Measurements from ENCODE around the gene MTA3.
"Not testable (repeated sequence)": the region's sequence is repeated elsewhere in the genome, so short reads cannot be mapped to it uniquely, and the experiment has no call there.

MTA3 gene

GRCh38 chr2:42568401-42569115, at the start of gene MTA3:
MTA3 (plus strand) TSS chr2:42568632; CDS start chr2:42568746, 114 bp downstream.
- no peak for DNase-seq (ENCODE audit: low read depth, low spot score)

- DNase-seq (ENCODE audit: low read depth, low spot score) = no peak
These were observed 48.8 kb upstream of the MTA3 start for GRCh38 chr2:42519624-42520023.

- DNase-seq (ENCODE audit: low read depth, low spot score) = no peak
These were observed 46.4 kb upstream of the MTA3 start for GRCh38 chr2:42522035-42522434.

- no peak for DNase-seq (ENCODE audit: low read depth, low spot score)
These were observed 45.1 kb upstream of the MTA3 start for GRCh38 chr2:42523341-42523740.

DNA sequence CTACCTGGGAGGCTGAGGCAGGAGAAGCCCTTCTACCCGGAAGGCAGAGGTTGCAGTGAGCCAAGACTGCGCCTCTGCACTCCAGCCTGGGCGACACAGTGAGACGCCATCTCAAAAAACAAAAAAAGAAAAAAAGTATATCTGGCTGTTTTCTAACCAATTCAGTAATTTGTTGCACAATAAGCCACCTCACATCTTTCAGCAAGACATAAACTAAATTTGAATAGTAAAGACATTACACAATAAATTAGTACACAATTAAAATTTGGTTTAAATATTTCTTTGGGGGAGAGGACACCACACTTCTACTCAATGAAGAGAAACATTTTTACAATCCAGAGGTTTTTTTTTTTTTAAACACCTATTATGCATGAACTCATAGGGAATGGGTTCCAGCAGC, 36.0 kb upstream of the MTA3 start:
- no peak for DNase-seq (ENCODE audit: low read depth, low spot score)

DNA sequence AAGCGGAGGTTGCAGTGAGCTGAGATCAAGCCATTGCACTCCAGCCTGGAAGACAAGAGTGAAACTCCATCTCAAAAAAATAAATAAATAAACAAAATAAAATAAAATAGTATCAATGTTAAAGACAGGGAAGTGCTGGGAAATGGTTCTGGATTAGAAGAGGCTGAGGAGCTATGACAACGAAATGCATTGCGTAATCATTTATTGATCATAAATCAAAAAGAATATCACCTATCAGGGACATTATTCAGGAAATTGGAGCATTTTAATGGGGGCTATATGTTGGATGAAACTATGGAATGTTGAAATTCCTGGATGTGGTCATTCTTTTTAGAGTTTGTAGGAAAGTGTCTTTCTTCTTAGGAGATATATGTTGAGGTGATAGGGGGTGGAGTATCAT, 30.9 kb upstream of the MTA3 start:
- DNase-seq (ENCODE audit: low read depth, low spot score) = no peak

DNA sequence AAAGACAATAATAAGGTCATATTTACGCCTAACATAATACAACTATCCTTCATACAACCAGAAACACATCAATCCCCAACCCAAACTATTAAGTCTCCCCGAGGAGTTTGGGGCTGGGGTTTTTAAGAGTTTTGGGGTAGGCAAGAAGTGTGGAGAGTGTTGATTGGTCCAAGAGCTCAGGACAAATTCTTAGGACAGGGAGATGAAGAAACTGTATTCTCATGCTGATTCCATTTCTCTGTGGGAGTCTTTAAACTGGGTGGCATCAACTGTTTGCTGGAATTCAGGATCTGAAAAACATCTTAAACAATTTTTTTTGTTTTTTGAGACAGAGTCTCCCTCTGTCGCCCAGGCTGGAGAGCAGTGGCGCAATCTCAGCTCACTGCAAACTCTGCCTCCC, 25.6 kb upstream of the MTA3 start:
- DNase-seq (ENCODE audit: low read depth, low spot score) = no peak

GRCh38 chr2:42545023-42545721, 23.3 kb upstream of the MTA3 start:
- DNase-seq (ENCODE audit: low read depth, low spot score) = no peak

DNA sequence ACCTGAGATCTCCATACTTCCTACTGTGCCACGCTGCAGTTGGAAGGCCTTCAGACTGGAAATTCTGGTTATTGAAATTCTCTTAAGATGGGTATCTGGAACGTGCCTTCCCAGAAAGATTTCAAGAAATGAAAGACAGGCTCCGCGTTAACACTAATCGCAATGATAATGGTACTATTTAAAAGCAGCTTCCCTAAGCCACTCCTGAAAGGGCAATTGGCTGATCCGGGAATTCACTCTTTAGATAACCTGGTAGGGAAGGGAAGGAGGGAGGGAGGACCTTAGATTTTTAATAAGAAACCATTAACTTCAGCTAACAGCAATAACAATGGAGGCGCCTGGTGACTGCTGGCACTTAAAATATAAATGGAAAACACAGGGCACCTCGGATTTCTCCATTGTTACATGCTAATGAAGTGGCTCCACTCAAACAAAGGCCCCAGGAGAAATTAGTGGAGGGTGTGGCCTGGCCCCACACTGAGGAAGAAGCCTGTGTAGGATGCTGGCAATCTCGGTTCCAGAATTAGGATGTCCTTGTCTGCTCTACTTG, 22.5 kb upstream of the MTA3 start:
- DNase-seq (ENCODE audit: low read depth, low spot score) = no peak

GRCh38 chr2:42547014-42547413, 21.4 kb upstream of the MTA3 start:
- no peak for DNase-seq (ENCODE audit: low read depth, low spot score)

- no peak for DNase-seq (ENCODE audit: low read depth, low spot score)
These were observed 20.8 kb upstream of the MTA3 start for GRCh38 chr2:42547446-42548295.

DNA sequence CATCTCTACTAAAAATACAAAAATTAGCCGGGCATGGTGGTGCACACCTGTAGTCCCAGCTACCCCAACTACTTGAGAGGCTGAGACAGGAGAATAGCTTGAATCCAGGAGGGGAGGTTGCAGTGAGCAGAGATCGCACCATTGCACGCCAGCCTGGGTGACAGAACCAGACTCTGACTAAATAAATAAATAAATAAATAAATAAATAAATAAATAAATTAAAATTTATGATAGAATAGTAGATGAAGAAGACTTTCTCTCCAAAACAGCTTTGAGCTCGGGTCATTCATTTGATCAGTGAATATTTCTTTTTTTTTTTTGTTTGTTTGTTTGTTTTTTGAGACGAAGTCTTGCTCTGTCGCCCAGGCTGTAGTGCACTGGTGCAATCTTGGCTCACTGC, 17.6 kb upstream of the MTA3 start:
- no peak for DNase-seq (ENCODE audit: low read depth, low spot score)

- DNase-seq (ENCODE audit: low read depth, low spot score) = no peak
These were observed 14.0 kb upstream of the MTA3 start for GRCh38 chr2:42554392-42554791.

DNA sequence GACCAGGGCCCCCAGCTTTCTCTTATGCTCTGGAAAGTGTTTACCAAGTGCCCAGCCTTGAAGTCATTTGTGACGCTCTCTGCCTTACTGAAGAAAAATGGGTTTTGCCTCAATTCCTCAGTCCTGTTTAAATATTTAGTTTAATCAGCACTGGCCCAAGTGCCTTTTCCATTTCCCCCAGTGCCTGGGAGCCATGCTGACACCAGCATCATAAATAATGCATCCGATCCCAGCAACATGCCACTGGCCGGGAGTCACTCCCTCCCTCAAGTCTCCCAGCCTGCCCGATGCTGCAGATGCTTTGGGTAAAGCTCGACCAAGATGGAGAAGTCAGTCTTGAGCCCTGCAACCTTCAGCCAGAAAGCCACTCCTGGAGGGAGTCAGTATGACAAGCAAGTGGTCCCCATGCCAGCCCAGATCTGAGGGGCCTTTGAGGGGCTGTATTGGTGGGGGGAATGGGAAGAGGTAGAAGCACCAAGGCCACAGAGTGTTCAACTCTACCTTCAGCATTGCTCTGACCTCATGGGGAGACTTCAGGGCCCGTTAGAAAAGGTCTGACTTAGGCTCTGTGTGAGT, 12.0 kb upstream of the MTA3 start:
- DNase-seq (ENCODE audit: low read depth, low spot score) = no peak

- DNase-seq (ENCODE audit: low read depth, low spot score) = no peak
These were observed 11.1 kb upstream of the MTA3 start for GRCh38 chr2:42557306-42557705.

DNA sequence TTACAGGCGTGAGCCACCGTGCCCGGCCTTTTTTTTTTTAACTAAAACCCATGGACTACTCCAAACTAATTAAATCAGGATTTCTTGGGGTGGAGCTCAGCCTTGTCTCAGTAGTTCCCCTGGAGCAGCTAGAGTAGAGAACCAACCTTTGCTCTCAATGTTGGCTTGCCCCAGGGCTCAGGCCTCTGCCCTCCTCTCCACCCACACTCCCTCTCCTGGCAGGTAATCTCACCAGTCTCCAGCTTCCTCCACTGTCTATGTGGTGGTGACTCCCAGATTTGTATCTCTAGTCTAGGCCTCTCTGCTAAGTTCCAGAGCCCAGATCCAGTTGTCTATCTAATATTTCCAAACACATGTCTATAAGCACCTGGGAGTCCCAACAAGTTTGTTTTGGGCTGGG, 9.6 kb upstream of the MTA3 start:
- no peak for DNase-seq (ENCODE audit: low read depth, low spot score)

DNA sequence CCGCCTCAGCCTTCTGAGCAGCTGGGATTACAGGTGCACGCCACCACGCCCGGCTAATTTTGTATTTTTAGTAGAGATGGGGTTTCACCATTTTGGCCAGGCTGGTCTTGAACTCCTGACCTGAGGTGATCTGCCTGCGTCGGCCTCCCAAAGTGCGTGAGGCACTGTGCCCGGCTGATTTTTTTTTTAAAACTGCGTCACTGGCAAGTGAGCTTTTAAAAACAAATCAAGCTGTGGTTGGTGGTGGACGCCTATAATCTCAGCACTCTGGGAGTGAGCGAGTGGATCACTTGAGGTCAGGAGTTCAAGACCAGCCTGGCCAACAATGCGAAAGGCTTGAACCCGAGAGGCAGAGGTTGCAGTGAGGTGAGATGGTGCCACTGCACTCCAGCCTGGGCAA, 8.3 kb upstream of the MTA3 start:
- not testable (repeated sequence) for DNase-seq (ENCODE audit: low read depth, low spot score)

DNA sequence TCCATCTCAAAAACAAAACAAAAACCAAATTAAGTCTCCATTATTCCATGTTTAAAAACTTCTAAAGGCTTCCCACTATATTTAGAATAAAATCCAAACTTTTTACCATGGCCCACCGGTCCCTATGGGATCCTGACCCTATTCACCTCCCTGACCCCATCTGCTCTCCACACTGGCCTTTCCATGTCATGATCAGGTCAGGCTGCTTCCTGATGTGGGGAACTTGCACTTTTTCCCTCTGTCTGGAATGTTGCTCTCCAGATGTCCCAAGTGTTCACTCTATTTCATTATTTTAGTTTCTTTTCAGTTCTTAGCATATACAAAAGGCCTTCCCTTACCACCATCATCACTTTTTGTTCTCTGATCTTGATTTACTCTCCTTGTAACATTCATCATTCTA, 7.5 kb upstream of the MTA3 start:
- DNase-seq (ENCODE audit: low read depth, low spot score) = no peak

- DNase-seq (ENCODE audit: low read depth, low spot score) = no peak
These were observed 5.8 kb upstream of the MTA3 start for GRCh38 chr2:42562474-42563144.

GRCh38 chr2:42566025-42566424, 2.4 kb upstream of the MTA3 start:
- no peak for DNase-seq (ENCODE audit: low read depth, low spot score)

GRCh38 chr2:42566837-42567321, 1.6 kb upstream of the MTA3 start:
- DNase-seq (ENCODE audit: low read depth, low spot score) = no peak

Measured in brain pericyte (primary cell).